Measurements from ENCODE around the gene SRD5A1. TPM values are rescaled to one million over a fixed set of nuclear protein-coding genes. Genes with fewer than 3 reads are reported as not detected.
"Not testable (repeated sequence)": the region's sequence is repeated elsewhere in the genome, so short reads cannot be mapped to it uniquely, and the experiment has no call there.

Gene SRD5A1
- total RNA-seq, 4 donors from 2014 or later, result 3.5 to 11.5 (median 6.9) TPM

DNA sequence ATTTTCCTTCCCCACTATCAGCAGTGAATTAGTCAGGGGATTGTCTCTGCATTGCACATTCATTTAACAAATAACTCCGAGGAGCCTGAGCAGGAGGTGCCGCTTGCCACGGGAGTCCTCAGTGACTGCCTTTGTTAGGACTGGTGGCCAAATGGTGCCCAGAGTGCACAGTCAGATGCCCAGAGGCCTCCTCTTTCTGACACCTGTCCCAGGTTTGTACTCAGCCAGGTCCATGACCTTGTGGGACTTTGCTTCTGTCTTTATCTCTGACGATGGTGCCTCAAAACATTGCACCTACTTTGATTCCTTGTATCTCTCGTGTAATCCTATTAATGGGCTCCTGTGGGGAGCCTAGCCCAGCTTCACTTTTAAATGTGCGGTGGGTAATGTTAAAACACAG lies 4.3 kb downstream of the SRD5A1 start:
- DNase-seq (ENCODE audit: low spot score in 2 of 2), result no peak
- Histone ChIP-seq H3K27ac (no peak overlapping the region), H3K4me1 (peaks cover 0 to 18% (median 5%) of the 10 kb centered on the region in 4 donors), H3K4me3 (no peak overlapping the region), H3K36me3 (no peaks in the 10 kb centered on the region), H3K9me3 (no peaks in the 10 kb centered on the region), H3K27me3 (no peaks in the 10 kb centered on the region)
- WGBS, 2 donors, result 78 to 89% methylated on average over 5 to 6 of the region's 6 CpGs
- no peak for TF ChIP-seq POLR2A (IDR thresholded peaks at IDR 0.05)
- TF ChIP-seq EP300 (IDR thresholded peaks at IDR 0.05), result no peak
- TF ChIP-seq, protein P1, sequence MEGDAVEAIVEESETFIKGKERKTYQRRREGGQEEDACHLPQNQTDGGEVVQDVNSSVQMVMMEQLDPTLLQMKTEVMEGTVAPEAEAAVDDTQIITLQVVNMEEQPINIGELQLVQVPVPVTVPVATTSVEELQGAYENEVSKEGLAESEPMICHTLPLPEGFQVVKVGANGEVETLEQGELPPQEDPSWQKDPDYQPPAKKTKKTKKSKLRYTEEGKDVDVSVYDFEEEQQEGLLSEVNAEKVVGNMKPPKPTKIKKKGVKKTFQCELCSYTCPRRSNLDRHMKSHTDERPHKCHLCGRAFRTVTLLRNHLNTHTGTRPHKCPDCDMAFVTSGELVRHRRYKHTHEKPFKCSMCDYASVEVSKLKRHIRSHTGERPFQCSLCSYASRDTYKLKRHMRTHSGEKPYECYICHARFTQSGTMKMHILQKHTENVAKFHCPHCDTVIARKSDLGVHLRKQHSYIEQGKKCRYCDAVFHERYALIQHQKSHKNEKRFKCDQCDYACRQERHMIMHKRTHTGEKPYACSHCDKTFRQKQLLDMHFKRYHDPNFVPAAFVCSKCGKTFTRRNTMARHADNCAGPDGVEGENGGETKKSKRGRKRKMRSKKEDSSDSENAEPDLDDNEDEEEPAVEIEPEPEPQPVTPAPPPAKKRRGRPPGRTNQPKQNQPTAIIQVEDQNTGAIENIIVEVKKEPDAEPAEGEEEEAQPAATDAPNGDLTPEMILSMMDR (IDR thresholded peaks at IDR 0.05), result no peak

DNA sequence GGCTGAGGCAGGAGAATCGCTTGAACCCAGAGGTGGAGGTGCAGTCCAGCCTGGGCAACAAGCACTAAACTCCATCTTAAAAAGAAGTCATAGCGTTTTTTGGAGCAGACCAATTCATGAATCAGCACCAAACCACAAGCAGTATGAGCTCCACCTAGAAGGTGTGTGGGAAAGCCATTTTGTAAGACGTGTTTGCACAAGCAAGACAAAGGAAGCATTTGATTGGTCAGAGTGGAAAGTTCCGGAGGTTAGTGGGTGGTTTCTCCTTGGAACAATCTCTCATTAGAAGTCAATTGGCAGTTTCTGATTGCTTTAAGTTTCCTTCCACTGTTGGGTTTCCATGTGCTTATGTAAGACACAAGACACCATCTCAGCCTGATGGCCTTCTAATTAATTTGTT lies 5.0 kb downstream of the SRD5A1 start:
- DNase-seq (ENCODE audit: low spot score in 2 of 2), result no peak
- no peaks in the 10 kb centered on the region for H3K27me3 ChIP-seq
- TF ChIP-seq, protein P1 (IDR thresholded peaks at IDR 0.05), result no peak
- TF ChIP-seq EP300 (IDR thresholded peaks at IDR 0.05) (no peak), POLR2A (IDR thresholded peaks at IDR 0.05) (no peak)

DNA sequence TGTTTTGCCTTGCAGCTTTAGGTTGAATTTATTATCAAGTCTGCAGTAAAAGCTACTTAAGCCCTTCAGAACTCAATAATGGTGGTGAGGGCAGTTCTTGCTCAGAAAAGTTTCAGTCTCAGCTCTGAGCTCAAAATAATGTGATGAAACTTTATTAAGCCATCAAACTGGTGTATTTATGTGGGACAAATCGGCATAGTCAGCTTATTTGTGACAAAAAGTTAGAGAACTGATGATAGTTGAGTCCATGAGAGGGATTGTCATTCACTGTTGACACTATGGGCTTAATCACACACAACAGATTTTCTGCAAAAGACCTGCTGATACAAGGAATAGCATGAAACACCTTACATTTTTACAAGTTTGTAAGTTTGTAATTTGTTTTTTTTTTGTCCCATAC lies 9.4 kb downstream of the SRD5A1 start:
- Histone ChIP-seq H3K4me3 (no peak overlapping the region), H3K27me3 (no peaks in the 10 kb centered on the region)
- 86 to 93% methylated on average over 1 of the region's 1 CpG for WGBS, 2 donors

More for the DNA sequence above, 5.0 kb downstream of the SRD5A1 start:
- 73 to 84% methylated on average over 4 of the region's 4 CpGs for WGBS, 2 donors
- H3K4me3 ChIP-seq, result no peak overlapping the region
- peaks cover 0 to 18% (median 5%) of the 10 kb centered on the region in 4 donors for H3K4me1 ChIP-seq
- no peak overlapping the region for H3K27ac ChIP-seq
- H3K36me3 ChIP-seq, result no peaks in the 10 kb centered on the region
- H3K9me3 ChIP-seq, result no peaks in the 10 kb centered on the region

DNA sequence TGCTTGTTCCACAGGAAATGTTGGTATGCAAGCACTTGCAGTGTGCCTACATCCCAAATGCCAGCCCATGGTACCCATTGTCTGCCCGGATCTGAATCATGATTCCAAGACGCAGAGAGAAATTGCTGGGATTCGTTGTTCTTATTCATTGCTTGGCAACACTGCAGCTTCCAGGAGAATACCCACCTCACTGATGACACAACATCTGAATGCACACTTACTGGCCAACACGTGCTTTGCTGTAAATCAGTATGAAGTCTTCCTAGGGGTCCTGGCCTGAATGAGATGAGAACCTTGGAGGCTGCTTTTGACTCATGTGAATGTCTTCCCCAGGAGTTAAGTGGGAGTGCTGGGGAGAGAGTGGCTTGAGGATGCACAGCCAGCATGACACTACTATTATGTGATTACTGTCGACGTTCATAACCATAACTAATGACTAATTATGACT lies 11.6 kb downstream of the SRD5A1 start:
- no peaks in the 10 kb centered on the region for H3K4me1 ChIP-seq
- no peak for TF ChIP-seq EP300 (IDR thresholded peaks at IDR 0.05)
- TF ChIP-seq, protein P1 (IDR thresholded peaks at IDR 0.05), result no peak

More for the DNA sequence above, 9.4 kb downstream of the SRD5A1 start:
- no peak overlapping the region for H3K27ac ChIP-seq
- no peaks in the 10 kb centered on the region for H3K9me3 ChIP-seq
- peaks cover 0 to 5% (median 0%) of the 10 kb centered on the region in 4 donors for H3K4me1 ChIP-seq
- DNase-seq (ENCODE audit: low spot score in 2 of 2), result no peak
- TF ChIP-seq, protein P1 (IDR thresholded peaks at IDR 0.05), result no peak
- no peak for TF ChIP-seq EP300 (IDR thresholded peaks at IDR 0.05)
- TF ChIP-seq POLR2A (IDR thresholded peaks at IDR 0.05), result no peak
- peaks cover 0 to 16% (median 0%) of the 10 kb centered on the region in 3 donors for H3K36me3 ChIP-seq

DNA sequence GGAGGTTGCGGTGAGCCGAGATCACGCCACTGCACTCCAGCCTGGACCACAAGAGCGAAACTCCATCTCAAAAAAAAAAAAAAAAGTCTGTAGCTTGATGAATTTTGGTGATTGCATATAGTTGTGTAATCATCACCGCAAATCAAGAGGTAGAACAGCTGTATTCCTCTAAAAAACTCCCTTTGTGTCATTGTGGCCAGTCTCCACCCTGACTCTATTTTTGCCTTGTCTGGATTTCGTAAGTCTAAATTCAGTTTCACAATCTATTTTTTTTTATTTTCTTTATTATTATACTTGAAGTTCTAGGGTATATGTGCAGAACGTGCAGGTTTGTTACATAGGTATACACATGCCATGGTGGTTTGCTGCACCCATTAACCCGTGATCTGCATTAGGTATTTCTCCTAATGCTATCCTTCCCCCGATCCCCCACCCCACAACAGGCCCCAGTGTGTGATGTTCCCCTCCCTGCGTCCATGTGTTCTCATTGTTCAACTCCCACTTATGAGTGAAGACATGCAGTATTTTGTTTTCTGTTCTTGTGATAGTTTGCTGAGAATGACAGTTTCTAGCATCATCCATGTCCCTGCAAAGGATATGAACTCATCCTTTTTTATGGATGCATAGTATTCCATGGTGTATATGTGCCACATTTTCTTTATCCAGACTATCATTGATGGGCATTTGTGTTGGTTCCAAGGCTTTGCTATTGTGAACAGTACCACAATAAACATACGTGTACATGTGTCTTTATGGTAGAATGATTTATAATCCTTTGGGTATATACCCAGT lies 12.5 kb downstream of the SRD5A1 start:
- not testable (repeated sequence) for H3K9me3 ChIP-seq; H3K27me3 ChIP-seq; H3K4me3 ChIP-seq; H3K27ac ChIP-seq; DNase-seq (ENCODE audit: low spot score in 2 of 2); H3K4me1 ChIP-seq
- WGBS, 2 donors, result 90 to 91% methylated on average over 11 of the region's 11 CpGs
- H3K36me3 ChIP-seq, result peaks cover 0 to 25% (median 0%) of the 10 kb centered on the region in 3 donors

More for the DNA sequence above, 11.6 kb downstream of the SRD5A1 start:
- Histone ChIP-seq H3K9me3 (no peaks in the 10 kb centered on the region), H3K4me3 (no peak overlapping the region), H3K27ac (no peak overlapping the region), H3K36me3 (peaks cover 0 to 25% (median 0%) of the 10 kb centered on the region in 3 donors), H3K27me3 (no peaks in the 10 kb centered on the region)
- WGBS, 2 donors, result 88 to 91% methylated on average over 6 of the region's 6 CpGs
- no peak for DNase-seq (ENCODE audit: low spot score in 2 of 2)
